ENCODE measurements around the gene EPN3.

EPN3 gene

DNA sequence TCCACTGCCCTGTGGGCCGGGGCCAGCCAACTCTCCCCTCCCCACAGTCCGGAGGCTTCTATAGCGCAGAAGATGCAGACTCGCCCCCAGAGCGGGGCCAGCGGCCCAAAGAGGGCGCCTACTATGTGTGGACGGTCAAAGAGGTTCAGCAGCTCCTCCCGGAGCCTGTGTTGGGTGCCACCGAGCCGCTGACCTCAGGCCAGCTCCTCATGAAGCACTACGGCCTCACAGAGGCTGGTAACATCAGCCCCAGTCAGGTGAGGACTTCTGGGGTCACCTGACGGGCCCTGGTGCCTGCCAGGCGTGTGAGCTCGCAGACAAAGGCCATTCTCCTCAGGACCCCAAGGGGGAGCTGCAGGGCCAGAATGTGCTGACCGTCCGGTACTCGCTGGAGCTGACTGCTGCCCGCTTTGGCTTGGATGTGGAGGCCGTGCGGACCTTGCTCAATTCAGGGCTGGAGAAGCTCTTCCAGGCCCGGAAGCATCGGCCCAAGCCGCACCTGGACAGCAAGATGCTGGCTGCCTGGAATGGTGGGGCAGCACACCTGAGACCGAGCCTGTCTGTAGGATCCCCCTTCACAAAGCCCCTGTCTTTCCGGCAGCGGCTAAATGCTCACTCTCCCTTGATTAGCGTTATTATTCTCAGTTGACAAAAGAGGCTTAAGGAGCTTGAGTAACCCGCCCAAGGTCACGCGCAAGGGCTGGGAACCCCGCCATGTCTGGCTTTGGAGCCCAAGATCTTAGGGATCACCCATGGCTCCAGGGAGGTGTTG lies 18.3 kb downstream of the EPN3 start:
- TF ChIP-seq, protein P1, sequence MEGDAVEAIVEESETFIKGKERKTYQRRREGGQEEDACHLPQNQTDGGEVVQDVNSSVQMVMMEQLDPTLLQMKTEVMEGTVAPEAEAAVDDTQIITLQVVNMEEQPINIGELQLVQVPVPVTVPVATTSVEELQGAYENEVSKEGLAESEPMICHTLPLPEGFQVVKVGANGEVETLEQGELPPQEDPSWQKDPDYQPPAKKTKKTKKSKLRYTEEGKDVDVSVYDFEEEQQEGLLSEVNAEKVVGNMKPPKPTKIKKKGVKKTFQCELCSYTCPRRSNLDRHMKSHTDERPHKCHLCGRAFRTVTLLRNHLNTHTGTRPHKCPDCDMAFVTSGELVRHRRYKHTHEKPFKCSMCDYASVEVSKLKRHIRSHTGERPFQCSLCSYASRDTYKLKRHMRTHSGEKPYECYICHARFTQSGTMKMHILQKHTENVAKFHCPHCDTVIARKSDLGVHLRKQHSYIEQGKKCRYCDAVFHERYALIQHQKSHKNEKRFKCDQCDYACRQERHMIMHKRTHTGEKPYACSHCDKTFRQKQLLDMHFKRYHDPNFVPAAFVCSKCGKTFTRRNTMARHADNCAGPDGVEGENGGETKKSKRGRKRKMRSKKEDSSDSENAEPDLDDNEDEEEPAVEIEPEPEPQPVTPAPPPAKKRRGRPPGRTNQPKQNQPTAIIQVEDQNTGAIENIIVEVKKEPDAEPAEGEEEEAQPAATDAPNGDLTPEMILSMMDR (IDR thresholded peaks at IDR 0.05) = peak; percentile 60
- no peak for TF ChIP-seq ZFX (IDR thresholded peaks at IDR 0.05; ENCODE audit: borderline replicate concordance)

DNA sequence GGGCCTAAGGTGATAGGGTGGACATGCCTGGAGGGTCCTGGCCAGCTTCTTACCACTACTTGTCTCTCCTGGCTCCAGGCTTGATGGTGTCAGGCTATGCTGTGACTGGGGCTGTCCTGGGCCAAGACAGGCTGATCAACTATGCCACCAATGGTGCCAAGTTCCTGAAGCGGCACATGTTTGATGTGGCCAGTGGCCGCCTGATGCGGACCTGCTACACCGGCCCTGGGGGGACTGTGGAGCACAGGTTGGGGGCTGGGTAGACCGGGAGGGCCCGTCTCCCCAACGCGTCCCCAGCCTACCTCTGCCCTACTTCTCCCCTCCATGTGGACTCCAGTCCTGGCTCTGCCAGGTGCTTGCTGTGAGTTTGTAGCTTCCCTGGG lies 18.9 kb downstream of the EPN3 start:
- H3K27ac ChIP-seq = no peak overlapping the region
- TF ChIP-seq, protein P1 (IDR thresholded peaks at IDR 0.05) = no peak

More for the DNA sequence above, 18.3 kb downstream of the EPN3 start:
- H3K27ac ChIP-seq = no peak overlapping the region

DNA sequence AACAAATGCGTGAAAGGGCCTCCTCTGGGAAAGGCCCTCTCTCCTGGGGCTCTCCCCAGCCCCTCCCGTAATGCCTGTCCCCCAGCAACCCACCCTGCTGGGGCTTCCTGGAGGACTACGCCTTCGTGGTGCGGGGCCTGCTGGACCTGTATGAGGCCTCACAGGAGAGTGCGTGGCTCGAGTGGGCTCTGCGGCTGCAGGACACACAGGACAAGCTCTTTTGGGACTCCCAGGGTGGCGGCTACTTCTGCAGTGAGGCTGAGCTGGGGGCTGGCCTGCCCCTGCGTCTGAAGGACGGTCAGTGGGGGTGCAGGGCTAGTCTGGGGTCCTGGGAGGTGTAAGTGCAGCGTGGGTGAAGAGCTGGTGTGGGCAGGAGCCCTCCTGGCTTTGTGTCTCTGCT lies 19.3 kb downstream of the EPN3 start:
- no peak overlapping the region for H3K27ac ChIP-seq
- TF ChIP-seq, protein P1 (IDR thresholded peaks at IDR 0.05) = no peak
- TF ChIP-seq ZFX (IDR thresholded peaks at IDR 0.05; ENCODE audit: borderline replicate concordance) = no peak

DNA sequence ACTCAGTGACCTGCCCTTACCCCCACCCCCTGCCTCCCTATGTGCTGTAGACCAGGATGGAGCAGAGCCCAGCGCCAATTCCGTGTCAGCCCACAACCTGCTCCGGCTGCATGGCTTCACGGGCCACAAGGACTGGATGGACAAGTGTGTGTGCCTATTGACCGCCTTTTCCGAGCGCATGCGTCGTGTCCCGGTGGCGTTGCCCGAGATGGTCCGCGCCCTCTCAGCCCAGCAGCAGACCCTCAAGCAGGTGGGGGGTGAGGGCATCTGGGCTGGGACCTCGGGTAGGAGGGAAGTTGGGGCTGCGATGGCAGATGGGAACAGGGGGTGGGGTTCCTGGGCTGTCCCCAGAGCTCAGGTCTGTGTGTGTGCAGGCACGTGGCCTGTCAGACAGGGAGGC lies 21.7 kb downstream of the EPN3 start:
- no peak for TF ChIP-seq ZFX (IDR thresholded peaks at IDR 0.05; ENCODE audit: borderline replicate concordance)
- TF ChIP-seq, protein P1 (IDR thresholded peaks at IDR 0.05) = no peak
- H3K27ac ChIP-seq = no peak overlapping the region

DNA sequence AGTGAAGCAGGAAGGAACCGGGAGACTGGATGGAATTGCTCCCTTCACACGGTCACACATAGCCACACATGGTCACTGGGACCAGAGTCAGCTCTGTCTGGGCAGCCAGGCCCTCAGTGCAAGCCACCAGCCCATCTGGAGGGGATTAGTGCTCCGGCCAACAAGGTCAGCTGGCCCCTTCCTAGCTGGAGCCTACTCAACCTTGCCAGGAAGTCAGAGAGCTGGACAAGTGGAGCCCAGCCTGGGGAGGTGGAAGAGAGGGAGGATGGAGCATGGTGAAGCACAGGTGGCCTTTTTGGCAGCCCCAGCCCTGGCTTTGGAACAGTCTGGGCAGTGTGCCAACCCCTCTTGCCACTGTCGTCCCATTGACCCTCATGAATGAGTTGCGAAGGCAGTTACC lies 24.3 kb downstream of the EPN3 start:
- H3K27ac ChIP-seq = peak overlapping the region; percentile 42; the same call in 1 of the 2 replicates
- TF ChIP-seq, protein P1 (IDR thresholded peaks at IDR 0.05) = no peak
- TF ChIP-seq ZFX (IDR thresholded peaks at IDR 0.05; ENCODE audit: borderline replicate concordance) = no peak

DNA sequence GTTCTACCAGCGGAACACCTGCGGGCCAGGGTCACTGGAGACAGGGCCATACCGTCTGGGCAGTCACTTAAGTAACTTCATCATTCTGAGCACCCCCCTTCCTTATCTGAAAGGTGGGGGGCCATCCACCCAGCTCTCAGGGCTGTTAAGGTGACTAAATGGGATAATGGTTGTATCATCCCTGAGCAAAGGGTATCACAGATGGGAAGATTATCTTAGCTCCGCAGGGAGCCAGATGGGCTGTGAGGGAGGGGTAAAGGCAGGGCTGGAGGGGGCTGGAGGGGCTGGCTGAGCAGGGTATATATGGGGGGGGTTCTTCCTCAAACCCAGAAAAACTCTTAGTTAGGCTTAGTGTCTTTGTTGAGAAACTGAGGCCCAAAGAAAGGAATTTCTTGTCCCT lies 25.1 kb downstream of the EPN3 start:
- no peak for TF ChIP-seq ZFX (IDR thresholded peaks at IDR 0.05; ENCODE audit: borderline replicate concordance)
- TF ChIP-seq, protein P1 (IDR thresholded peaks at IDR 0.05) = no peak
- peak overlapping the region; percentile 42 for H3K27ac ChIP-seq

DNA sequence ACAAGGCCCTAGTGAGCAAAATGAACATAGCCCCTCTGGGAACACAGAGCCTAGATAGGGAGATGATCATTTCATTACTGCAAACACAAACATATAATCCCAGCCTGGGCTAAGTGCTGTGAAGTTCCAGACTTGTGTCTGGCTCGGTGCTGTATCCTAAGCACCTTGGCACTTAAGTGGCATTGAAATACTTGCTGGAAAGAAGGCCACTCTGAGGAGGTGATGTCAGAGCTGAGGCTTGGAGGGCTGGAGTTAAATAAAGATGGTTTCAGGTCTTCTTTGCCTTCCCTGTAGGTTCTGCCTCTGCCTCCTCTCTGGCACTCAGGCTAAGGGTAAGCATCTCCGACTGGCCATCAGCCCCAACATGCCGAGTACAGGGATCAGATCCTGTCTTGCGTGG lies 25.6 kb downstream of the EPN3 start:
- peak overlapping the region; percentile 42 for H3K27ac ChIP-seq

More for the DNA sequence above, 25.6 kb downstream of the EPN3 start:
- TF ChIP-seq, protein P1 (IDR thresholded peaks at IDR 0.05) = no peak
- no peak for TF ChIP-seq ZFX (IDR thresholded peaks at IDR 0.05; ENCODE audit: borderline replicate concordance)
